A673 (cell line): ENCODE data around the gene PPP1R12C. TPM values are rescaled to one million over a fixed set of nuclear protein-coding genes. Genes with fewer than 3 reads are reported as not detected.
A peak's percentile ranks its signal among the peaks of the same experiment; 100 is the strongest.

Experiments
- BruUV-seq: library from RNA; stranded (reverse); fragments of 400-500 nt; replicated peaks from 2 replicates; lab custom pipeline; 2021; lab: Mats Ljungman, UMichigan
- CTCF ChIA-PET: fragments of 300-600 bp; sonication (Branson Sonifier 250); formaldehyde crosslinking; loops from one replicate; lab custom pipeline; 2022; ENCODE audit warnings: antibody characterized with exemption; lab: Charles Lee
- POLR2A ChIA-PET: fragments of 300-600 bp; sonication (Branson Sonifier 250); formaldehyde crosslinking; loops from one replicate; lab custom pipeline; 2022; ENCODE audit warnings: antibody characterized with exemption; ENCODE audit not compliant: low non-redundant PET; lab: Charles Lee
- DNase-seq: peaks from one replicate; pipeline ENCODE4 v3.0.0-alpha.2; 2015; ENCODE audit warnings: low spot score
- H3K27ac ChIP-seq: fragments of 200-600 bp; sonication (generic); 2 replicates; pipeline ENCODE4 v1.5.1; 2016; ENCODE audit warnings: mixed run types, low read depth, mild to moderate bottlenecking, mixed read lengths, antibody characterized with exemption, low read length; ENCODE audit not compliant: poor library complexity, severe bottlenecking
- H3K27me3 ChIP-seq: fragments of 200-600 bp; sonication (generic); replicated peaks from 2 replicates; pipeline ENCODE4 v1.6.1; 2017; ENCODE audit warnings: mixed run types, low read depth, mild to moderate bottlenecking, mixed read lengths, antibody characterized with exemption, low read length; ENCODE audit not compliant: insufficient read depth, poor library complexity
- H3K36me3 ChIP-seq: fragments of 200-600 bp; sonication (generic); 2 replicates; pipeline ENCODE4 v1.6.1; 2016; ENCODE audit warnings: mixed run types, mild to moderate bottlenecking, mixed read lengths, antibody characterized with exemption, low read length; ENCODE audit not compliant: insufficient read depth, poor library complexity, severe bottlenecking
- H3K4me1 ChIP-seq: fragments of 200-600 bp; sonication (generic); 2 replicates; pipeline ENCODE4 v1.6.1; 2017; ENCODE audit warnings: mixed run types, mild to moderate bottlenecking, mixed read lengths, antibody characterized with exemption, low read length; ENCODE audit not compliant: insufficient read depth, poor library complexity, severe bottlenecking
- H3K4me3 ChIP-seq: fragments of 200-600 bp; sonication (generic); 2 replicates; pipeline ENCODE4 v1.5.1; 2016; ENCODE audit warnings: low read depth, mixed run types, mild to moderate bottlenecking, mixed read lengths, low read length; ENCODE audit not compliant: poor library complexity, severe bottlenecking
- H3K9me3 ChIP-seq: fragments of 200-600 bp; sonication (generic); 2 replicates; pipeline ENCODE4 v1.6.1; 2016; ENCODE audit warnings: mixed run types, low read depth, mild to moderate bottlenecking, mixed read lengths, antibody characterized with exemption, low read length; ENCODE audit not compliant: poor library complexity, severe bottlenecking
- EZH2 ChIP-seq: fragments of 200-600 bp; sonication (generic); IDR thresholded peaks from 2 replicates; pipeline ENCODE4 v1.6.1; 2017; ENCODE audit warnings: borderline replicate concordance, low read depth, mild to moderate bottlenecking, mixed read lengths, antibody characterized with exemption, low read length; ENCODE audit not compliant: poor library complexity, severe bottlenecking
- intact Hi-C: fragments of 100-400 bp; cut with micrococcal nuclease; formaldehyde crosslinking; loops from one replicate; pipeline ENCODE4 v1.10.0; 2022; ENCODE audit not compliant: unreplicated experiment
- total RNA-seq: library from RNA; stranded (reverse); gene quantifications from 2 replicates; pipeline ENCODE4 v1.2.3, GENCODE V29; 2021
- TF ChIP-seq, protein P1 (sequence below): fragments of 300-800, 200-600 bp; sonication (generic); conservative IDR thresholded peaks from 2 replicates; pipeline ENCODE4 v1.5.1; 2017; ENCODE audit warnings: low read depth, mild to moderate bottlenecking, antibody characterized with exemption, low read length, moderate library complexity, mixed read lengths

The PPP1R12C gene
- total RNA-seq, 1 experiment from 2014 or later: 94.6 TPM

- Histone ChIP-seq H3K9me3 (no peaks in the 10 kb centered on the region), H3K36me3 (no peaks in the 10 kb centered on the region), H3K27me3 (peaks cover 10% of the 10 kb centered on the region), H3K4me1 (no peaks in the 10 kb centered on the region), H3K4me3 (peak overlapping the region; percentile 61), H3K27ac (no peak overlapping the region)
- DNase-seq: peak; percentile 94
- intact Hi-C loops: no loop called here
- BruUV-seq: no TSS peak
- no peak for TF ChIP-seq EZH2
- TF ChIP-seq, protein P1, sequence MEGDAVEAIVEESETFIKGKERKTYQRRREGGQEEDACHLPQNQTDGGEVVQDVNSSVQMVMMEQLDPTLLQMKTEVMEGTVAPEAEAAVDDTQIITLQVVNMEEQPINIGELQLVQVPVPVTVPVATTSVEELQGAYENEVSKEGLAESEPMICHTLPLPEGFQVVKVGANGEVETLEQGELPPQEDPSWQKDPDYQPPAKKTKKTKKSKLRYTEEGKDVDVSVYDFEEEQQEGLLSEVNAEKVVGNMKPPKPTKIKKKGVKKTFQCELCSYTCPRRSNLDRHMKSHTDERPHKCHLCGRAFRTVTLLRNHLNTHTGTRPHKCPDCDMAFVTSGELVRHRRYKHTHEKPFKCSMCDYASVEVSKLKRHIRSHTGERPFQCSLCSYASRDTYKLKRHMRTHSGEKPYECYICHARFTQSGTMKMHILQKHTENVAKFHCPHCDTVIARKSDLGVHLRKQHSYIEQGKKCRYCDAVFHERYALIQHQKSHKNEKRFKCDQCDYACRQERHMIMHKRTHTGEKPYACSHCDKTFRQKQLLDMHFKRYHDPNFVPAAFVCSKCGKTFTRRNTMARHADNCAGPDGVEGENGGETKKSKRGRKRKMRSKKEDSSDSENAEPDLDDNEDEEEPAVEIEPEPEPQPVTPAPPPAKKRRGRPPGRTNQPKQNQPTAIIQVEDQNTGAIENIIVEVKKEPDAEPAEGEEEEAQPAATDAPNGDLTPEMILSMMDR: peak; percentile 93
- ChIA-PET POLR2A (no interaction called here), CTCF (interaction anchor here (0.6 to 1.4 kb wide), 3 partner anchors 10 to 746 kb away, joined by 3 to 4 read pairs (median 4); no protein-coding TSS in a partner anchor)
Observed at GRCh38 chr19:55165952-55166529, 48.6 kb upstream of the PPP1R12C start.

- no peaks in the 10 kb centered on the region for H3K9me3 ChIP-seq
- DNase-seq: no peak
- no peak overlapping the region for H3K4me3 ChIP-seq
- H3K27ac ChIP-seq: no peak overlapping the region
- ChIA-PET CTCF (no interaction called here), POLR2A (no interaction called here)
- BruUV-seq: no TSS peak
- H3K36me3 ChIP-seq: no peaks in the 10 kb centered on the region
- peaks cover 19% of the 10 kb centered on the region for H3K4me1 ChIP-seq
- TF ChIP-seq EZH2: no peak
- TF ChIP-seq, protein P1: no peak
- H3K27me3 ChIP-seq: peaks cover 10% of the 10 kb centered on the region
- intact Hi-C loops: no loop called here
Observed at GRCh38 chr19:55161571-55162322, 44.3 kb upstream of the PPP1R12C start.

DNA sequence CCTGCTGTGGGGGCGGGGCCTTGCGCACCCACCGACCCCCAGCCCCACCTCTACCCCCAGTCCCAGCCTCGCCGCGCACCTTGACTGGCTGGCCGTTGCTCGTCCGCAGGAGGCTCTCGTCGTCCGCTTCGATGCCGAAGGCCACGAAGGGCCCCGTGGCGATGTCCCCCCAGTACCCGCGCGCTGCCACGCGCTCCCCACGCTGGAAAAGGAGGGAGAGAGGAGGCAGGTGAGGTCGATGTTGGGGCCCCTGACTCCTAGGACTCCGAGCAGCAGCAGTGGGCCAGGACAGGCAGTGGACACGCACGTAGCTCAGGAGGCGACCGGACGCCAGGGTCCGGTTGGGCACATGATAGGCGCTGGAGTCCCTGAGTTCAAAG lies 43.5 kb upstream of the PPP1R12C start:
- ChIA-PET POLR2A (no interaction called here), CTCF (interaction anchor here (0.5 to 2.3 kb wide), 5 partner anchors 15 to 445 kb away, joined by 3 to 20 read pairs (median 4); no protein-coding TSS in a partner anchor)
- no TSS peak for BruUV-seq
- intact Hi-C loops: no loop called here
- Histone ChIP-seq H3K27ac (no peak overlapping the region), H3K27me3 (peaks cover 10% of the 10 kb centered on the region), H3K36me3 (no peaks in the 10 kb centered on the region), H3K4me1 (peaks cover 19% of the 10 kb centered on the region), H3K9me3 (no peaks in the 10 kb centered on the region), H3K4me3 (no peak overlapping the region)
- TF ChIP-seq EZH2: no peak
- no peak for DNase-seq
